DND-41 (cell line): ENCODE data around the gene MARK2.

ENCODE experiments used
- ATAC-seq: fragments of 200-7000 bp; cut with Tn5 transposase; 3 replicates; pipeline ENCODE4 v1.9.1; 2021; ENCODE audit warnings: low read depth; ENCODE audit not compliant: insufficient read depth
- DNase-seq: peaks from one replicate; pipeline ENCODE4 v3.0.0-alpha.2; 2020
- H2AFZ ChIP-seq: 2 replicates; pipeline ENCODE4 v1.6.0; 2012; ENCODE audit warnings: low read depth, low read length
- H3K27ac ChIP-seq: 2 replicates; pipeline ENCODE4 v1.5.1; 2012; ENCODE audit warnings: low read length, inconsistent platforms
- H3K27me3 ChIP-seq: fragments of 200-600 bp; sonication (generic); 2 replicates; pipeline ENCODE4 v1.6.0; 2012; ENCODE audit warnings: low read length, mild to moderate bottlenecking, inconsistent platforms; ENCODE audit not compliant: insufficient read depth, poor library complexity
- H3K36me3 ChIP-seq: 2 replicates; pipeline ENCODE4 v1.5.1; 2012; ENCODE audit warnings: low read length, inconsistent platforms; ENCODE audit not compliant: insufficient read depth
- H3K4me1 ChIP-seq: 2 replicates; pipeline ENCODE4 v1.5.1; 2012; ENCODE audit warnings: mild to moderate bottlenecking, low read length; ENCODE audit not compliant: insufficient read depth
- H3K4me2 ChIP-seq: 2 replicates; pipeline ENCODE4 v1.6.0; 2012; ENCODE audit warnings: mild to moderate bottlenecking, moderate library complexity, low read length, inconsistent platforms; ENCODE audit not compliant: insufficient read depth
- H3K4me3 ChIP-seq, 2 experiments: fragments of 200-600 bp in 1 of 2; shearing (Covaris generic) in 1 of 2; 2 replicates each; pipeline ENCODE4 v1.5.1; 2012 to 2016; ENCODE audit warnings: inconsistent platforms in 2 of 2, low read length in 2 of 2, mild to moderate bottlenecking in 2 of 2, low read depth in 1 of 2, moderate library complexity in 1 of 2
- H3K79me2 ChIP-seq: 2 replicates; pipeline ENCODE4 v1.6.0; 2012; ENCODE audit warnings: low read length, inconsistent platforms; ENCODE audit not compliant: insufficient read depth
- H3K9ac ChIP-seq: 2 replicates; pipeline ENCODE4 v1.6.0; 2012; ENCODE audit warnings: low read depth, mild to moderate bottlenecking, inconsistent platforms, low read length, moderate library complexity
- H3K9me3 ChIP-seq: 2 replicates; pipeline ENCODE4 v1.5.1; 2012; ENCODE audit warnings: low read length, moderate library complexity, mild to moderate bottlenecking, inconsistent platforms; ENCODE audit not compliant: insufficient read depth, severe bottlenecking
- H4K20me1 ChIP-seq: 2 replicates; pipeline ENCODE4 v1.6.0; 2012; ENCODE audit warnings: low read length; ENCODE audit not compliant: insufficient read depth
- EZH2 ChIP-seq: IDR thresholded peaks from 3 replicates; pipeline ENCODE4 v1.6.1; 2012; ENCODE audit warnings: borderline replicate concordance, low read depth, mild to moderate bottlenecking, moderate library complexity, low read length, inconsistent platforms; ENCODE audit not compliant: severe bottlenecking
- TF ChIP-seq, protein P1 (sequence below): IDR thresholded peaks from 2 replicates; pipeline ENCODE4 v1.5.1; 2012; ENCODE audit warnings: borderline replicate concordance, low read length, moderate library complexity, mild to moderate bottlenecking; ENCODE audit not compliant: poor library complexity, severe bottlenecking; ENCODE audit errors: extremely low read depth

Gene MARK2

DNA sequence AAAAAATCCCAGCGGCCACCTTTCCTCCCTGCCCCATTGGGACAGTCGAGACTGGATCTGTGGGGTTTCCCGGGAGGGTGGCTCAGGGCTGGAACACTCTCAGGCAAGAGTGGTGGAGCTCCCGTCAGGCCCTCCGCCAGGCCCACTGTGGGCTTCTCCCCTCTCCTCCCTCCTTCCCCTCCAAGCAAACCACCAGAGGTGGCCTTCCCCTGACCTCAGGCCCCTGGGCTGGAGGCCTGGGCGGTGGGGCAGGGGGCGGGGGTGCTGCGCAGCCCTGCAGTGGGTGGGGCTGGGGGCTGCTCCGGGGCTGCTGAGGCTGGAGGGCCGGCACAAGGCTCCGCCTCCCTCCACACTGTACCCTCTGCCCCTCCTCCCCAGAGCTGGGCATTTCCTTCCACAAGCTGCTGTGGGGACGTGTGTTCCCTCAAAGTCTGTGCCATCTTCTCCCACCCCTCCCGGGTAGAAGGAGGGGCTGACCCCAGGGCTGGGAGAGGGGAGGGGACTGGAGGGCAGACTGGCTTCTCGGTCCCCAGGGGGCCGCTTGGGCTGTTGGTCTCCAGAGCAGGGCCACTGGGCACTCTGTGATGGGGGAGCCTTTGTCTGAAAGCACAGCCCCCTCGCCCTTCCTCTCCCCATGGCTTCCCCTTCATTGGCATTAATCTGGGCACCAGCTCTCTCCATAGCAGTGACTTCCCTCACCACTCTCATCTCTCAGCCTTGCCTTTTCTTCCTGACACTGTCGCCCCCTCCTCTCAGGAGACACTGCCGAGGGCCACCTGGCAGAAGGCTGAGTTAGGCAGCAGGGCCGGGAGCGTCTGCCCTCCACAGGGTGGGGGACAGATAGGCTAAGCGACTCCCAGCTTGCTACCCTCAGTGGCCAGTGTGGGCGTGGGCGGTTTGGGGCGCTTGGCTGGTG lies 70.9 kb downstream of the MARK2 start:
- H3K9ac ChIP-seq, result no peak overlapping the region
- no peak overlapping the region for H3K4me3 ChIP-seq
- no peak overlapping the region for H2AFZ ChIP-seq
- DNase-seq, result no peak
- TF ChIP-seq, protein P1, sequence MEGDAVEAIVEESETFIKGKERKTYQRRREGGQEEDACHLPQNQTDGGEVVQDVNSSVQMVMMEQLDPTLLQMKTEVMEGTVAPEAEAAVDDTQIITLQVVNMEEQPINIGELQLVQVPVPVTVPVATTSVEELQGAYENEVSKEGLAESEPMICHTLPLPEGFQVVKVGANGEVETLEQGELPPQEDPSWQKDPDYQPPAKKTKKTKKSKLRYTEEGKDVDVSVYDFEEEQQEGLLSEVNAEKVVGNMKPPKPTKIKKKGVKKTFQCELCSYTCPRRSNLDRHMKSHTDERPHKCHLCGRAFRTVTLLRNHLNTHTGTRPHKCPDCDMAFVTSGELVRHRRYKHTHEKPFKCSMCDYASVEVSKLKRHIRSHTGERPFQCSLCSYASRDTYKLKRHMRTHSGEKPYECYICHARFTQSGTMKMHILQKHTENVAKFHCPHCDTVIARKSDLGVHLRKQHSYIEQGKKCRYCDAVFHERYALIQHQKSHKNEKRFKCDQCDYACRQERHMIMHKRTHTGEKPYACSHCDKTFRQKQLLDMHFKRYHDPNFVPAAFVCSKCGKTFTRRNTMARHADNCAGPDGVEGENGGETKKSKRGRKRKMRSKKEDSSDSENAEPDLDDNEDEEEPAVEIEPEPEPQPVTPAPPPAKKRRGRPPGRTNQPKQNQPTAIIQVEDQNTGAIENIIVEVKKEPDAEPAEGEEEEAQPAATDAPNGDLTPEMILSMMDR, result no peak
- no peak for TF ChIP-seq EZH2
- H3K4me1 ChIP-seq, result no peaks in the 10 kb centered on the region
- ATAC-seq, result no peak
- no peak overlapping the region for H3K4me2 ChIP-seq
- H3K79me2 ChIP-seq, result no peaks in the 10 kb centered on the region
- no peaks in the 10 kb centered on the region for H3K27me3 ChIP-seq
- peaks cover 10% of the 10 kb centered on the region for H4K20me1 ChIP-seq
- H3K27ac ChIP-seq, result no peak overlapping the region
- H3K36me3 ChIP-seq, result peaks cover 40% of the 10 kb centered on the region
- H3K9me3 ChIP-seq, result no peaks in the 10 kb centered on the region

DNA sequence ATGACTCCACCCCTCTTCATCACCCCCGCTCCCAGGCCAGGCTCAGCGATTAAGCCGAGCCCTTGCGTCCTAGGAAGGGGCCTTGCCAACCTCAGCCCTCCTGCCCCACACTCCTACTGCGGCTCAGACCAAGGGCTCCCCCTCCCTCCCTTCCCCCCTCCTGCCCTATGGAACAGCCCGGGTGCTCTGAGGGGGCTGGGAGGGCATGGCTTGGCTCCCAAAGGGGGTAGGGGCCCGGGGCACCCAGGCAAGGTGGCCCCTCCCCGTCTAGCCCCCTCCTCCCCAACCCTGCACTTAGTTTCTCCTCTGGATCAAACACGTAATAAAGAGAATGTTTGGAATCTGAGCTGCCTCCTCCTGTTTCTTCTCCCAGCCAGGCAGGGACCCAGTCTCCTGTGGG lies 71.8 kb downstream of the MARK2 start:
- TF ChIP-seq, protein P1, result no peak
- TF ChIP-seq EZH2, result no peak
- Histone ChIP-seq H3K79me2 (no peaks in the 10 kb centered on the region), H3K27me3 (no peaks in the 10 kb centered on the region), H3K36me3 (peaks cover 33% of the 10 kb centered on the region), H2AFZ (no peak overlapping the region), H4K20me1 (peaks cover 13% of the 10 kb centered on the region), H3K9ac (no peak overlapping the region), H3K4me1 (peaks cover 1% of the 10 kb centered on the region), H3K27ac (no peak overlapping the region), H3K4me3 (no peak overlapping the region), H3K9me3 (no peaks in the 10 kb centered on the region), H3K4me2 (no peak overlapping the region)
- DNase-seq, result no peak
- no peak for ATAC-seq

DNA sequence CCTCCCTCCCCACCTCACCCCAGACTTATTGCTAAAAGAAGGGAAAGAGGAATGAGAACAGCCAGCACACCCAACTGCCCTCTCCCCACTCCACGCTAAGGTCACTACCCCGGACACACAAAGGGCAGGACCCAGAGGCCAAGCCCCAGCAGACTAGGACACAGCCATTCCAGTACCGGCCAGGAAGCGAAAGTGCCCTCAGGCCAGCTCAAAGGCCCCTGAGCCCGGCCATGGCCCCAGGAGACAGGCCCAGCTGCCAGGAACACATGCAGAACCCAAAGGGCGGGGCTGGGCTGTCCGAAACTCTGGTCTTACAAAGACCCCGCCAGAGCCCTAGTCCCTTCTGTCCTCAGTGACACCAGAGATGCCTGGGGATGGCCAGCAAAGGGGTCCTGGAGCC lies 72.5 kb downstream of the MARK2 start:
- no peaks in the 10 kb centered on the region for H3K9me3 ChIP-seq
- H3K4me2 ChIP-seq, result no peak overlapping the region
- no peak overlapping the region for H3K4me3 ChIP-seq
- H2AFZ ChIP-seq, result no peak overlapping the region
- H4K20me1 ChIP-seq, result peaks cover 13% of the 10 kb centered on the region
- ATAC-seq (no peak), DNase-seq (no peak)
- H3K27ac ChIP-seq, result no peak overlapping the region
- TF ChIP-seq EZH2, result no peak
- TF ChIP-seq, protein P1, result no peak
- no peaks in the 10 kb centered on the region for H3K27me3 ChIP-seq
- H3K9ac ChIP-seq, result no peak overlapping the region
- peaks cover 29% of the 10 kb centered on the region for H3K36me3 ChIP-seq
- peaks cover 9% of the 10 kb centered on the region for H3K4me1 ChIP-seq
- H3K79me2 ChIP-seq, result no peaks in the 10 kb centered on the region
